ENCODE results near the gene FAM20A. TPM values are rescaled to one million over a fixed set of nuclear protein-coding genes. Genes with fewer than 3 reads are reported as not detected.

Gene FAM20A
- total and polyA plus RNA-seq, 2 donors (not counting 1 experiment from before 2014, with no cell fraction given), result 0.96 to 14.9 TPM

DNA sequence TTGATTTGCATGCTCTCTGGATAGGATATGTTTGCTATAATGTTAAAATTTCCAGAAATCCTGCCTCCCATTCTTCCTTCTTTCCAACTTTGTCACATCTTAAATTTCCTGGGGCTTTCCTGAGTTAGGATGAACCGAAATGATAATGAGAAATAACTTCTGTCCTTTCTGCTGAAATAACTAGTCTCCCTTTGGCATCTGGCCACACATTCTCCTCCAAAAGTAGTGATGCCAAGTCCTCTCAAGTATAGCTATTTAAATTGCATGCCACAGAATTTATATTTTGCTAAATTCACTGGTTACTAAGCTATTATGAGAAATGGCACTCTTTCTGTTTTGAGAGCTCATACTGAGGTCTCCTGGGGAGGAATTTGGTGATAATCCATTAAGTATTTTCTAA, 30.6 kb downstream of the FAM20A start:
- Histone ChIP-seq H2AFZ (ENCODE audit: low read length) (no peak overlapping the region), H3K27ac (ENCODE audit: insufficient read depth, low read length) (no peak overlapping the region), H3K4me3 (replicated peaks in 1 of 4; ENCODE audit: control extremely low read depth in 1 of 4, insufficient read depth in 1 of 4, low read depth in 3 of 4, low read length in 4 of 4) (no peak overlapping the region), H3K79me2 (ENCODE audit: control insufficient read depth, insufficient read depth, low read length) (no peaks in the 10 kb centered on the region), H3K36me3 (ENCODE audit: control insufficient read depth, insufficient read depth, low read length) (no peaks in the 10 kb centered on the region), H4K20me1 (ENCODE audit: control insufficient read depth, extremely low read depth, insufficient read depth, low read length) (no peaks in the 10 kb centered on the region), H3K4me2 (ENCODE audit: extremely low read depth, insufficient read depth, low read length) (no peak overlapping the region), H3K4me1 (ENCODE audit: control insufficient read depth, extremely low read depth, insufficient read depth, low read length) (no peaks in the 10 kb centered on the region), H3K9me3 (ENCODE audit: control insufficient read depth, insufficient read depth, low read depth, low read length) (no peaks in the 10 kb centered on the region), H3K27me3 (ENCODE audit: control insufficient read depth, insufficient read depth, low read length) (no peaks in the 10 kb centered on the region), H3K9ac (ENCODE audit: insufficient read depth, low read length) (no peak overlapping the region)
- DNase-seq (ENCODE audit: low read depth in 2 of 2), result no peak
- TF ChIP-seq EZH2 (IDR thresholded peaks at IDR 0.05; ENCODE audit: low read length, missing control alignments), result no peak
- TF ChIP-seq, protein P1, sequence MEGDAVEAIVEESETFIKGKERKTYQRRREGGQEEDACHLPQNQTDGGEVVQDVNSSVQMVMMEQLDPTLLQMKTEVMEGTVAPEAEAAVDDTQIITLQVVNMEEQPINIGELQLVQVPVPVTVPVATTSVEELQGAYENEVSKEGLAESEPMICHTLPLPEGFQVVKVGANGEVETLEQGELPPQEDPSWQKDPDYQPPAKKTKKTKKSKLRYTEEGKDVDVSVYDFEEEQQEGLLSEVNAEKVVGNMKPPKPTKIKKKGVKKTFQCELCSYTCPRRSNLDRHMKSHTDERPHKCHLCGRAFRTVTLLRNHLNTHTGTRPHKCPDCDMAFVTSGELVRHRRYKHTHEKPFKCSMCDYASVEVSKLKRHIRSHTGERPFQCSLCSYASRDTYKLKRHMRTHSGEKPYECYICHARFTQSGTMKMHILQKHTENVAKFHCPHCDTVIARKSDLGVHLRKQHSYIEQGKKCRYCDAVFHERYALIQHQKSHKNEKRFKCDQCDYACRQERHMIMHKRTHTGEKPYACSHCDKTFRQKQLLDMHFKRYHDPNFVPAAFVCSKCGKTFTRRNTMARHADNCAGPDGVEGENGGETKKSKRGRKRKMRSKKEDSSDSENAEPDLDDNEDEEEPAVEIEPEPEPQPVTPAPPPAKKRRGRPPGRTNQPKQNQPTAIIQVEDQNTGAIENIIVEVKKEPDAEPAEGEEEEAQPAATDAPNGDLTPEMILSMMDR (conservative IDR thresholded peaks at IDR 0.05 in 1 of 2, IDR thresholded peaks at IDR 0.05 in 1 of 2; ENCODE audit: low read depth in 1 of 2, low read length in 2 of 2), result no peak

DNA sequence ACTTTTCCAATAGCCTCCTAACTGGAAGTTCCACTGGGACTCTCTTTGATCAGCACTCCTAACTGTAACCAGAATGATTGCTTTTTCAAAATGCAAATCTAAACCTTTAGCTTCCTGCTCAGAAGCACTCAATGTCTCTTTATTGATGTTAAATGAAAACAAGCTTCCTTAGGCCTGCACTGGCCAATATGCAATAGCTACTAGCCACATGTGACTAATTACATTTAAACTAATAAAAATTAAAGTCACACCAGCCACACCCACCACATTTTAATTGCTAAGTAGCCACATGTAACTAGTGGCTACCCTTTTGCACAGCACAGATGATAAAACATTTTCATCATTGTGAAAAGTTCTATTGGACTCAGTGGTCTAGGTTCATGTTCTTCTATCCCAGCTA, 31.8 kb downstream of the FAM20A start:
- no peaks in the 10 kb centered on the region for H3K36me3 ChIP-seq (ENCODE audit: control insufficient read depth, insufficient read depth, low read length)
- H3K27me3 ChIP-seq (ENCODE audit: control insufficient read depth, insufficient read depth, low read length), result no peaks in the 10 kb centered on the region
- TF ChIP-seq, protein P1 (conservative IDR thresholded peaks at IDR 0.05 in 1 of 2, IDR thresholded peaks at IDR 0.05 in 1 of 2; ENCODE audit: low read depth in 1 of 2, low read length in 2 of 2), result no peak
- TF ChIP-seq EZH2 (IDR thresholded peaks at IDR 0.05; ENCODE audit: low read length, missing control alignments), result no peak
- no peaks in the 10 kb centered on the region for H3K4me1 ChIP-seq (ENCODE audit: control insufficient read depth, extremely low read depth, insufficient read depth, low read length)
- no peaks in the 10 kb centered on the region for H3K9me3 ChIP-seq (ENCODE audit: control insufficient read depth, insufficient read depth, low read depth, low read length)
- H3K4me2 ChIP-seq (ENCODE audit: extremely low read depth, insufficient read depth, low read length), result no peak overlapping the region
- no peak overlapping the region for H3K27ac ChIP-seq (ENCODE audit: insufficient read depth, low read length)
- H3K4me3 ChIP-seq (replicated peaks in 1 of 4; ENCODE audit: control extremely low read depth in 1 of 4, insufficient read depth in 1 of 4, low read depth in 3 of 4, low read length in 4 of 4), result no peak overlapping the region
- H3K9ac ChIP-seq (ENCODE audit: insufficient read depth, low read length), result no peak overlapping the region
- no peak overlapping the region for H2AFZ ChIP-seq (ENCODE audit: low read length)
- no peaks in the 10 kb centered on the region for H3K79me2 ChIP-seq (ENCODE audit: control insufficient read depth, insufficient read depth, low read length)
- no peaks in the 10 kb centered on the region for H4K20me1 ChIP-seq (ENCODE audit: control insufficient read depth, extremely low read depth, insufficient read depth, low read length)
- no peak for DNase-seq (ENCODE audit: low read depth in 2 of 2)

DNA sequence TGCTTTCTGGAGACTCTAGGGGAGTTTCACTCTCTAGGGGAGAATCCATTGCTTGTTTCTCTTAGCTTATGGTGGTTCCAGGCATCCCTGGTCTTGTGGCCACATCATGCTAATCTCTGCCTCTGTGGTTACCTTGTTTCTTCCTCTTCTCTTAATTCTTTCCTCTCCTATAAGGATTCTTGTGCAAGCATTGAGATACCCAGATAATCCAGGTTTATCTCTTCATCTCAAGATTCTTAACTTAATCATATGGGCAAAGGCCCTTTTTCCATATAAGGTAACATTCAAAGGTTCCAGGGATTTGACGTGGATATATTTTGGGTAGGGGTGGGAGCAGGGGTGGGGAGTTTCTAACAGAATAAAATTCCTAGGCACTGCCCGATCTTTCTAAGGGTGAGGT, 32.6 kb downstream of the FAM20A start:
- no peaks in the 10 kb centered on the region for H3K27me3 ChIP-seq (ENCODE audit: control insufficient read depth, insufficient read depth, low read length)
- no peaks in the 10 kb centered on the region for H3K36me3 ChIP-seq (ENCODE audit: control insufficient read depth, insufficient read depth, low read length)
- no peaks in the 10 kb centered on the region for H4K20me1 ChIP-seq (ENCODE audit: control insufficient read depth, extremely low read depth, insufficient read depth, low read length)
- H3K4me2 ChIP-seq (ENCODE audit: extremely low read depth, insufficient read depth, low read length), result no peak overlapping the region
- H3K4me3 ChIP-seq (replicated peaks in 1 of 4; ENCODE audit: control extremely low read depth in 1 of 4, insufficient read depth in 1 of 4, low read depth in 3 of 4, low read length in 4 of 4), result no peak overlapping the region
- DNase-seq (ENCODE audit: low read depth in 2 of 2), result no peak
- no peak overlapping the region for H3K9ac ChIP-seq (ENCODE audit: insufficient read depth, low read length)
- H2AFZ ChIP-seq (ENCODE audit: low read length), result no peak overlapping the region
- no peak overlapping the region for H3K27ac ChIP-seq (ENCODE audit: insufficient read depth, low read length)
- TF ChIP-seq, protein P1 (conservative IDR thresholded peaks at IDR 0.05 in 1 of 2, IDR thresholded peaks at IDR 0.05 in 1 of 2; ENCODE audit: low read depth in 1 of 2, low read length in 2 of 2), result no peak
- no peak for TF ChIP-seq EZH2 (IDR thresholded peaks at IDR 0.05; ENCODE audit: low read length, missing control alignments)
- no peaks in the 10 kb centered on the region for H3K9me3 ChIP-seq (ENCODE audit: control insufficient read depth, insufficient read depth, low read depth, low read length)
- no peaks in the 10 kb centered on the region for H3K79me2 ChIP-seq (ENCODE audit: control insufficient read depth, insufficient read depth, low read length)
- H3K4me1 ChIP-seq (ENCODE audit: control insufficient read depth, extremely low read depth, insufficient read depth, low read length), result no peaks in the 10 kb centered on the region

Data from fibroblast of lung (primary cell).